Gastroesophageal sphincter (tissue), 3 donors: ENCODE data around the gene LSS.

Experiments
- POLR2A ChIP-seq, 2 donors: fragments of 450-650 bp; IDR thresholded peaks; one replicate each; pipeline ENCODE4 v1.6.1; 2017; ENCODE audit warnings: antibody characterized with exemption in 2 of 2, mild to moderate bottlenecking in 2 of 2, moderate library complexity in 1 of 2
- POLR2AphosphoS5 ChIP-seq: sonication (generic); formaldehyde crosslinking; IDR thresholded peaks from one replicate; pipeline ENCODE4 v1.6.1; 2017; ENCODE audit warnings: antibody characterized with exemption
- TF ChIP-seq, protein P1 (sequence below), 4 experiments: fragments of 200-600 bp in 2 of 4; fragments of 450-650 bp in 2 of 4; sonication (generic) in 1 of 4; IDR thresholded peaks; one replicate each; pipeline ENCODE4 v1.5.1; 2017 to 2019; ENCODE audit warnings: antibody characterized with exemption in 4 of 4, mild to moderate bottlenecking in 2 of 4, moderate library complexity in 2 of 4

DNA sequence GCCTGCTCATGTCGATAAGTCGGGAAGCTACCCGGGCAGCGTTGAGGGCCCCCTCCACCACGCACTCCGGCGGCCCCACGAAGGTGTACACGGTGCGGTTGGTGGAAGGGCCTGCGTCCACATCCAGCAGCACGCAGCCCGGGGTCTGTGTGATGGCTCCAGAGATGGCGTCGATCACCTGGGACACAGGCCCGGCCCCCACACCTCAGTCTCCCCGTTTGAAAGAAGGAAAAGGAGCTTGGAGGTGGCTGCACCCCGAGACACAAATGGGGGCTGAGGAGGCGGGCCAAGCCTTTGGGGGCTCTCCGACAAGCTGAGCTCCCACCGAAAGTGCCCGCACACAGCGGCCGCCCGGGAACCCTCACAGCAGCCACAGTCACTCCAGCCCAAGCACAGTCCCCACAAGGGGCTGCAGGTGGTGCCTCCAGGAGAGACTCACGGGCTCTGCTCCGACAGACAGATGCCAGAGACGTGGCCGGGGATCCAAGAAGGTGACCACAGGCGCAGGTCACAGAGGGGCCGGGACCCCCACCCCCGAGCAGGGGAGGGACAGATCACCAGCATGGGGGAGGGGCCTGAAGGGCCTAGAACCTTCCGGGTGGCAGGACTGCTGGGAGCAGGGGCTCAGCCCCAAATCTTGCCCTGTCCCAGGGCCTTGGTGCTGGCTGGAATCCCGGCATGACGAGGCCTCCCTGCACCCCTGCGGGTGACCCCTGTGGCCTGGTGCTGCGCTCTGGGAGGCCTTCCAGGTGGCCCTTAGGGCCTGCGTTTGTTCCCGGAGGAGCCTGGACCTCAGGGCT lies 74.2 kb downstream of the LSS start:
- TF ChIP-seq POLR2AphosphoS5 (no peak), POLR2A (IDR thresholded peaks at IDR 0.05) (no peak)
- TF ChIP-seq, protein P1, sequence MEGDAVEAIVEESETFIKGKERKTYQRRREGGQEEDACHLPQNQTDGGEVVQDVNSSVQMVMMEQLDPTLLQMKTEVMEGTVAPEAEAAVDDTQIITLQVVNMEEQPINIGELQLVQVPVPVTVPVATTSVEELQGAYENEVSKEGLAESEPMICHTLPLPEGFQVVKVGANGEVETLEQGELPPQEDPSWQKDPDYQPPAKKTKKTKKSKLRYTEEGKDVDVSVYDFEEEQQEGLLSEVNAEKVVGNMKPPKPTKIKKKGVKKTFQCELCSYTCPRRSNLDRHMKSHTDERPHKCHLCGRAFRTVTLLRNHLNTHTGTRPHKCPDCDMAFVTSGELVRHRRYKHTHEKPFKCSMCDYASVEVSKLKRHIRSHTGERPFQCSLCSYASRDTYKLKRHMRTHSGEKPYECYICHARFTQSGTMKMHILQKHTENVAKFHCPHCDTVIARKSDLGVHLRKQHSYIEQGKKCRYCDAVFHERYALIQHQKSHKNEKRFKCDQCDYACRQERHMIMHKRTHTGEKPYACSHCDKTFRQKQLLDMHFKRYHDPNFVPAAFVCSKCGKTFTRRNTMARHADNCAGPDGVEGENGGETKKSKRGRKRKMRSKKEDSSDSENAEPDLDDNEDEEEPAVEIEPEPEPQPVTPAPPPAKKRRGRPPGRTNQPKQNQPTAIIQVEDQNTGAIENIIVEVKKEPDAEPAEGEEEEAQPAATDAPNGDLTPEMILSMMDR (IDR thresholded peaks at IDR 0.05), result no peak
